Gastrocnemius medialis (tissue), 4 donors: ENCODE data around the gene RAB40C. TPM values are rescaled to one million over a fixed set of nuclear protein-coding genes. Genes with fewer than 3 reads are reported as not detected.

Source experiments
- ATAC-seq, 2 donors: fragments of 150-250 bp; one replicate each; pipeline ENCODE4 v1.9.1; 2016
- DNase-seq, 2 donors: peaks; one replicate each; pipeline ENCODE4 v3.0.0-alpha.2; 2019
- H3K27ac ChIP-seq, 4 donors: fragments of 200-600 bp; sonication (generic); 1 replicate in 1 of 4; 2 replicates in 3 of 4; pipeline ENCODE4 v1.5.1; 2016 to 2018; ENCODE audit warnings: mild to moderate bottlenecking in 2 of 4, moderate library complexity in 1 of 4
- H3K27me3 ChIP-seq, 3 donors: fragments of 200-600 bp; sonication (generic) in 2 of 3; 1 replicate in 1 of 3; 2 replicates in 2 of 3; pipeline versions ENCODE4 v1.5.1 to v1.6.0; 2016 to 2019; ENCODE audit warnings: mild to moderate bottlenecking in 1 of 3, moderate library complexity in 1 of 3
- H3K36me3 ChIP-seq, 2 donors: fragments of 200-600 bp; sonication (generic) in 1 of 2; one replicate each; pipeline ENCODE4 v1.5.1; 2017 to 2018
- H3K4me1 ChIP-seq, 2 donors: fragments of 200-600 bp; sonication (generic) in 1 of 2; one replicate each; pipeline ENCODE4 v1.5.1; 2016 to 2017; ENCODE audit warnings: mild to moderate bottlenecking in 2 of 2
- H3K4me3 ChIP-seq, 4 donors: fragments of 200-600 bp; sonication (generic) in 3 of 4; 1 replicate in 1 of 4; 2 replicates in 3 of 4; pipeline ENCODE4 v1.5.1; 2016 to 2019; ENCODE audit warnings: mild to moderate bottlenecking in 2 of 4
- H3K9me3 ChIP-seq, 3 donors: fragments of 200-600 bp; sonication (generic) in 2 of 3; 1 replicate in 1 of 3; 2 replicates in 2 of 3; pipeline ENCODE4 v1.5.1; 2016 to 2019
- POLR2A ChIP-seq, 2 donors: fragments of 450-650 bp; IDR thresholded peaks; one replicate each; pipeline ENCODE4 v1.6.1; 2017; ENCODE audit warnings: antibody characterized with exemption in 2 of 2, mild to moderate bottlenecking in 2 of 2, moderate library complexity in 2 of 2
- in situ Hi-C, 4 donors: fragments of 200-750 bp; cut with MboI; loops; one replicate each; pipeline versions ENCODE4 v1.15.0 to v1.8.0; 2017; ENCODE audit warnings: low sequenced_read_pairs in 4 of 4
- intact Hi-C: fragments of 100-400 bp; cut with DNase I; formaldehyde crosslinking; loops from one replicate; pipeline ENCODE4 v1.15.1; 2023; ENCODE audit warnings: low total_unique reads
- total RNA-seq, 4 donors: library from RNA; depleted of rRNA; stranded (reverse); fragments of >200 nt; gene quantifications; one replicate each; pipeline versions ENCODE4 v1.1.0 to v1.2.3, GENCODE V29; 2016
- TF ChIP-seq, protein P1 (sequence below), 5 experiments: fragments of 450-650 bp in 3 of 5; fragments of 200-600 bp in 2 of 5; sonication (generic) in 2 of 5; IDR thresholded peaks in 4 of 5; conservative IDR thresholded peaks in 1 of 5; 1 replicate in 4 of 5; 2 replicates in 1 of 5; pipeline ENCODE4 v1.5.1; 2016 to 2019; ENCODE audit warnings: antibody characterized with exemption in 5 of 5, mild to moderate bottlenecking in 3 of 5, moderate library complexity in 3 of 5

Gene RAB40C
- total RNA-seq, 4 donors from 2014 or later, result 15.6 to 29.3 (median 21.4) TPM

DNA sequence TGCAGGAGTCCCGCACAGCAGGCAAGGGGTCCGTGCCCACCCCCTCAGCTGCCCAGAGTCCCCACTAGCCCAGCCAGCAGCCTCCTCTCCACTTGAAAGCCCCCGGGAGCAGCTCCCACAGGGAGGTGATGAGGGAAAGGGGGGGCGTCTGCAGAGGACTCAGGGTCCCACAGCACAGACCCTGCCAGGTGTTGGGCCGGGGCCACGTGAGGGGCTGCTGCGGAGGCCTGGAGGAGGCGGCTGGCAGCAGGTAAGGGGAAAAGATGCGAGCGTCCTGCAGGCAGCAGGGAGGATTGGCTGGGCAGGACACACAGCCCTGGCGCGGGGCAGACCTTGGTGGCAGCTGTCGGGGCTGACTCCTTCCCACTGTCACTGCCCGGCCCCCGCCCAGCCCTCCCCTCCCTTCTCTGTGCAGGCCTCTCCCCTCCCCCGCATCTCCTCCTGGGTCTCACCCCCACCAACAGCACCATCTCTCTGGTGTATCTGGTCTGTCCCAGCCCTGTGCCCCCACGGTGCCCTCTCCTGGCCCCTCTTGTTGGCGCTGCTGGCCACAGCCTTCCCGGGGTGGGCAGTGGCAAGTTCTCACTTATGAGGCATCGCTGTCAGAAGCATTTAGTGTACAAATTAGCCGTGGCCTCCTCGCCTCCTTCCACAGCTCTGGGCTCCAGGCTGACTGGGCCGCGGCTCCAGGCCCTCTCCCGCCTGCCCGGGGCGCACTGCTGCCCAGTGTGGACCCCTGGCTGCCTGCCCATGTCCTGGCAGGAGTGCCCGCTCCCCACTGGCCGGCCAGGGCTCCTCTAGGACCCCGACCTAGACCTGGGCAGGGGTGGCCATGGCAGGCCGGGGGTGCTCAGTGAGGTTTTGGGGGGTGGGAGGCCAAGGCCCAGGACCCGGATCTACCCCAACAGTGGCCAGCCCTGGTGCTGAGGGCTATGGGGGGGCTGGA is 34.1 kb upstream of the RAB40C start:
- DNase-seq (no peak), ATAC-seq (no peak)
- Histone ChIP-seq H3K27me3 (peaks cover 12 to 18% (median 17%) of the 10 kb centered on the region in 3 donors), H3K36me3 (peaks cover 0 to 19% of the 10 kb centered on the region in 2 donors), H3K27ac (no peak overlapping the region), H3K9me3 (no peaks in the 10 kb centered on the region), H3K4me1 (no peaks in the 10 kb centered on the region), H3K4me3 (no peak overlapping the region)
- in situ Hi-C loops (no loop called here), intact Hi-C loops (no loop called here)
- TF ChIP-seq, protein P1, sequence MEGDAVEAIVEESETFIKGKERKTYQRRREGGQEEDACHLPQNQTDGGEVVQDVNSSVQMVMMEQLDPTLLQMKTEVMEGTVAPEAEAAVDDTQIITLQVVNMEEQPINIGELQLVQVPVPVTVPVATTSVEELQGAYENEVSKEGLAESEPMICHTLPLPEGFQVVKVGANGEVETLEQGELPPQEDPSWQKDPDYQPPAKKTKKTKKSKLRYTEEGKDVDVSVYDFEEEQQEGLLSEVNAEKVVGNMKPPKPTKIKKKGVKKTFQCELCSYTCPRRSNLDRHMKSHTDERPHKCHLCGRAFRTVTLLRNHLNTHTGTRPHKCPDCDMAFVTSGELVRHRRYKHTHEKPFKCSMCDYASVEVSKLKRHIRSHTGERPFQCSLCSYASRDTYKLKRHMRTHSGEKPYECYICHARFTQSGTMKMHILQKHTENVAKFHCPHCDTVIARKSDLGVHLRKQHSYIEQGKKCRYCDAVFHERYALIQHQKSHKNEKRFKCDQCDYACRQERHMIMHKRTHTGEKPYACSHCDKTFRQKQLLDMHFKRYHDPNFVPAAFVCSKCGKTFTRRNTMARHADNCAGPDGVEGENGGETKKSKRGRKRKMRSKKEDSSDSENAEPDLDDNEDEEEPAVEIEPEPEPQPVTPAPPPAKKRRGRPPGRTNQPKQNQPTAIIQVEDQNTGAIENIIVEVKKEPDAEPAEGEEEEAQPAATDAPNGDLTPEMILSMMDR (IDR thresholded peaks at IDR 0.05 in 4 of 5, conservative IDR thresholded peaks at IDR 0.05 in 1 of 5), result no peak
- no peak for TF ChIP-seq POLR2A (IDR thresholded peaks at IDR 0.05)

- Histone ChIP-seq H3K27me3 (peaks cover 21 to 26% (median 26%) of the 10 kb centered on the region in 3 donors), H3K4me1 (no peaks in the 10 kb centered on the region), H3K9me3 (no peaks in the 10 kb centered on the region), H3K27ac (no peak overlapping the region), H3K4me3 (no peak overlapping the region), H3K36me3 (peaks cover 0 to 14% of the 10 kb centered on the region in 2 donors)
- DNase-seq (no peak), ATAC-seq (no peak)
- in situ Hi-C loops (no loop called here), intact Hi-C loops (no loop called here)
- TF ChIP-seq POLR2A (IDR thresholded peaks at IDR 0.05), result no peak
- TF ChIP-seq, protein P1 (IDR thresholded peaks at IDR 0.05 in 4 of 5, conservative IDR thresholded peaks at IDR 0.05 in 1 of 5), result no peak
Measured at GRCh38 chr16:556474-557173, 33.2 kb upstream of the RAB40C start.

DNA sequence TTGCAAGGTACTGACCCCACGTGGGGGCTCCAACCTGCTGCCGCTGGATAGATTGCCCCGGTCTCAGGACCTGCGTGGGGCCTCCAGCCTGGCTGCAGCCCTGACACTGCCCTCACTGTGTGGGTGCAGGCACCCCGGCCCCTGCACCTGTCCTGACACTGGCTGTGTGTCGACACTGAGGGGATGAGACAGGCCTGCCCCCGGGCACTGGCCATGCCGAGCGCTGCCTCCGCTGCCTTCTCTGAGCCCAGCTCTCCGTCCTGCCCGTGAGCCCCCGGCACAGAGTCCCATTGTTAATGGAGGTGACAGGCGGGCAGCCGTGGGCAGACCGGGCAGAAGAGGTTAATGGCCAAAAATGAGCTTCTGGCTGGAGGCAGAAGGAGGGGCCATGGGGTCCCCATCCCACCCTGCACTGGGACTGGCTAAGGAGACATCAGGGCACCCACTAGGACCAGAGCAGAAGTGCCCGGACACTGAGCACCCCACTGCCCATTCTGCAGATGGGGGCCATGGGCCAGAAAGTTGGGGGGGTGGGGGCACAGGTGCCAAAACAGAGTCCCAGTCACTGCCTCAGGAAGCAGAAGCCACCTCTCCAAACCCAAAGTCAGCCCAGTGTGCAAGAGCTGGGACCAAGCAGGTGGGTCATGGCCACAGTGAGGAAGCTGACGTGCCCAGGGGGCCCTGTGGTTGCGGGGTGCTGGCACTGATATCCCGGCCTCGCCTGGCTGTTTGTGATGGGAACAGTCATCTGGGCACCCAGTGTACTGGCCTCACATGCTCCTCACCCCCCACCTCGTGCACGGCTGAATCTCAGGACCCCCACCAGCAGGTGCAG is 32.2 kb upstream of the RAB40C start:
- no peak overlapping the region for H3K27ac ChIP-seq
- H3K4me1 ChIP-seq, result no peaks in the 10 kb centered on the region
- intact Hi-C loops, result no loop called here
- H3K4me3 ChIP-seq, result no peak overlapping the region
- peaks cover 0 to 11% of the 10 kb centered on the region in 2 donors for H3K36me3 ChIP-seq
- in situ Hi-C loops, result no loop called here
- TF ChIP-seq, protein P1 (IDR thresholded peaks at IDR 0.05 in 4 of 5, conservative IDR thresholded peaks at IDR 0.05 in 1 of 5), result no peak
- no peak for TF ChIP-seq POLR2A (IDR thresholded peaks at IDR 0.05)
- DNase-seq, result no peak
- ATAC-seq, result no peak
- peaks cover 26 to 33% (median 31%) of the 10 kb centered on the region in 3 donors for H3K27me3 ChIP-seq
- H3K9me3 ChIP-seq, result no peaks in the 10 kb centered on the region

- Histone ChIP-seq H3K4me1 (no peaks in the 10 kb centered on the region), H3K27ac (no peak overlapping the region), H3K4me3 (no peak overlapping the region), H3K9me3 (no peaks in the 10 kb centered on the region), H3K36me3 (peaks cover 0 to 7% of the 10 kb centered on the region in 2 donors), H3K27me3 (peaks cover 26 to 33% (median 31%) of the 10 kb centered on the region in 3 donors)
- TF ChIP-seq, protein P1 (IDR thresholded peaks at IDR 0.05 in 4 of 5, conservative IDR thresholded peaks at IDR 0.05 in 1 of 5), result no peak
- no peak for TF ChIP-seq POLR2A (IDR thresholded peaks at IDR 0.05)
- in situ Hi-C loops, result no loop called here
- no peak for ATAC-seq
- intact Hi-C loops, result no loop called here
- DNase-seq, result no peak
Measured at GRCh38 chr16:558298-559020, 31.4 kb upstream of the RAB40C start.
